OCI-M2 (cell line): ENCODE results near the gene MTG2.

Experiments used
- DNase-seq: peaks from one replicate; lab custom pipeline; 2025; ENCODE audit not compliant: unreplicated experiment; lab: John Stamatoyannopoulos, UW

MTG2 gene, protein sequence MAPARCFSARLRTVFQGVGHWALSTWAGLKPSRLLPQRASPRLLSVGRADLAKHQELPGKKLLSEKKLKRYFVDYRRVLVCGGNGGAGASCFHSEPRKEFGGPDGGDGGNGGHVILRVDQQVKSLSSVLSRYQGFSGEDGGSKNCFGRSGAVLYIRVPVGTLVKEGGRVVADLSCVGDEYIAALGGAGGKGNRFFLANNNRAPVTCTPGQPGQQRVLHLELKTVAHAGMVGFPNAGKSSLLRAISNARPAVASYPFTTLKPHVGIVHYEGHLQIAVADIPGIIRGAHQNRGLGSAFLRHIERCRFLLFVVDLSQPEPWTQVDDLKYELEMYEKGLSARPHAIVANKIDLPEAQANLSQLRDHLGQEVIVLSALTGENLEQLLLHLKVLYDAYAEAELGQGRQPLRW

DNA sequence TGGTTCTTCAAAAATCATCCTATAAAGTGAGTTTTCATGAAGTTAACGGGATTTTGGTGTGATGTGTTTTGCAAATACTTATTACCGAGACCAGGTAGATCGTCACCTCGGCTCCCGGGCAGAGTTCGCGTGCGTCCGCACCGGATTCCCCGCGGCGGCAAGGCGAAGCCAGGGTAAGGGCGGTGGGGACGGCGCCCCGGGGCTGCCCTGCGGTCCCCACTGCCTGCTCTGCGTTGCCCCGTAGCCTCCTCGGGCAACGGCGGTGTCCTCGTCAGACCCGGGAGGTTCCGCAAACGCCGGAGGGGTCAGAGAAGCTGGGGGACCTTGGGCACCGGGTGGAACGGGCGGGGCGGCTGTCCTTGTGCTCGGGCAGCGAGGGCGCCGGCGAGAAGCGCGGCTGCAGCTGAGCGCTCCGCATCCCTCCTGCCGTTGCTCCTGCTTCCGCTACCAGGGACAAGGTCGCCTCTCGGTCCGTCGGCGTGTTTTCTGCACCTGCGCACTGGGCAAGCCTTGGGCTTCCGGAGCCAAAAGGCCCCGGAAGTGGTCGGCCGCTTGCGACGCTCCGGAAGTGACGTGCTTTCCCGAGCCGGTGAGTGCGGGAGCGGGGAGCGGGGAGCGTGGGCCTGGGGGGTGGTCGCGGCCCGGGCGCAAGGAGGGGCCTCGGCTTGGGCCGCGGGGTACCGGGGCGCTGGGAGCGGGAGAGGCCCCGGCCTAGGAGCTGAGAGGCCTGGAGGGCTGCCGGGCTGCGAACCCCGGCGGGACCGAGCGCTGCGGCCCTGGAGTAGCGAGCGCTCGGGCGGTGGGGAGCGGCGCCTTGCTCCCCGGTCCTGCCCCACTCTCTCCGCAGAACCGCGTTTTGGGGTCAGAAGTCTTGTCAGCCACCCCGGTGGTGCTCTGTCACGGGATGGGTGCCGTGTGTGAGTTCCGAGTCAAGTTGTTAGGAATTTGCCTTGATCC, at the start of gene MTG2:
MTG2 (plus strand) TSS at position 560 of the 957 bp plus-strand sequence. CDS start 10,393 bp downstream, outside the sequence.
- DNase-seq: peak; percentile 66

DNA sequence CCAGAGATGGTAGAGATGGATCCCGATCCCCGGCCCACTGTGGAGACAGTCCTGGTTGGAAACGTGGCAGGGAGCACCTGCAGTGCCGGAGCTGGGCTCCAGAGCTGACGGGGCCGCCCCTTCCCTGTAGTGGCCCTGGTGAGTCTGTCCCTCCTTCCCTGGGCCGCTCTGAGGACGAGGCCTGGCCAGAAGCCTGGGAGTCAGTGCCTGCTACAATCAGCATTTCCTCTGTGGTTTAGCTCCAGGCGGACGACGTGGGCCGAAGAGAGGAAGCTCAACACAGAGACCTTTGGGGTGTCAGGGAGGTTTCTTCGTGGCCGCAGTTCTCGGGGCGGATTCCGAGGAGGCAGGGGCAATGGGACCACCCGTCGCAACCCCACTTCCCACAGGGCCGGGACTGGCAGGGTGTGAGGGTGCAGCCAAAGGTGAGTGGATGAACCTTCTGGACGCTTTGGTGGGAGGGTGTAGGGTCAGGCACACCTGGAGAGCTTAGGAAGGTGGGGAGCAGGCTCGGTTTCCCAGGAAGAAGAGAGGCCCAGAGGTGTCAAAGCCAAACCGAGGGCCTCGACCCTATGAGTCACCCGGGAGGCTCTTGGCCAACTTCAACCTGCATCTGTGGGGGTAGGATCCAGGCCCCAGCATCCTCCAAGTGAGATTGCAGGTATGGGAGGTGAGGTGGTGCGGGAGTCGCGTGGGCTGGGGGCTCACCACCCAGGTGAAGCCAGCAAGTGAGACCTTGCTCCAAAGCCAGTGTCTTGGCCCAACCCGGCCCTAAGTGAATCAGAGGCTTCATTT, 49.6 kb upstream of the MTG2 start:
- no peak for DNase-seq

- DNase-seq: no peak
Observed at GRCh38 chr20:62133864-62134263, 49.0 kb upstream of the MTG2 start.

- DNase-seq: no peak
Observed at GRCh38 chr20:62134735-62135231, 48.0 kb upstream of the MTG2 start.

DNA sequence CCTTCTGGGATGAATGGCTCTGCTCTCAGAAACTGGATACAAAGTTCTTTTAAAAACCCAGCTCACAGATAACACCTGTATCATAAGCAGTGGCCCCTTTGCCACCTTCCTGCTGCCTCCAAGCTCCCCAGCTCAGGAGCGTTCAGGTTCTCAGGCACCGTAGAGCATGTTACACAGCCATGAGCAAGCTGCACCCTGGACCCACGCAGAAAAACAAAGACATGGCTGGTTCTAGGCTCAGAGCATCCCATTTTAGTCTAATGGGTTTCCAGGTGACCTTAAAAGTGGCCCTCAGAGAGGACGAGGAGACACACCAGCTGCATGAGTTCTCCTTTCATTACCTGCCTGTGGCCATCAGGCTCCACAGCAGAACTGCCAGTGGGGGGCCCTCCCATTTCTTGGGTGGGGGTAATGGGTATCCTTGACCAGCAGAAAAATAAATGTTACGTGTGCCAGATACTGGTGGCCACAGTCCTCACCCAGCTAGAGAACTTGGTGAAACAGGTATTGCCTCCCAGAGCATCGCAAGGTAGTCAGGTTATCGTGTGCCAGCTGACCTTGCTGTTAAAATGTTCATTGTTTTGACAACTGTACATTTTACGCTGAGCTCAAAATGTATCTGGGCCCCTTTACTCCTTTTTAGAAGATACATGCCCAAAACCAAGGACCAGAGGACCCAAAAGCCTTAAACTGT, 47.1 kb upstream of the MTG2 start:
- no peak for DNase-seq

DNA sequence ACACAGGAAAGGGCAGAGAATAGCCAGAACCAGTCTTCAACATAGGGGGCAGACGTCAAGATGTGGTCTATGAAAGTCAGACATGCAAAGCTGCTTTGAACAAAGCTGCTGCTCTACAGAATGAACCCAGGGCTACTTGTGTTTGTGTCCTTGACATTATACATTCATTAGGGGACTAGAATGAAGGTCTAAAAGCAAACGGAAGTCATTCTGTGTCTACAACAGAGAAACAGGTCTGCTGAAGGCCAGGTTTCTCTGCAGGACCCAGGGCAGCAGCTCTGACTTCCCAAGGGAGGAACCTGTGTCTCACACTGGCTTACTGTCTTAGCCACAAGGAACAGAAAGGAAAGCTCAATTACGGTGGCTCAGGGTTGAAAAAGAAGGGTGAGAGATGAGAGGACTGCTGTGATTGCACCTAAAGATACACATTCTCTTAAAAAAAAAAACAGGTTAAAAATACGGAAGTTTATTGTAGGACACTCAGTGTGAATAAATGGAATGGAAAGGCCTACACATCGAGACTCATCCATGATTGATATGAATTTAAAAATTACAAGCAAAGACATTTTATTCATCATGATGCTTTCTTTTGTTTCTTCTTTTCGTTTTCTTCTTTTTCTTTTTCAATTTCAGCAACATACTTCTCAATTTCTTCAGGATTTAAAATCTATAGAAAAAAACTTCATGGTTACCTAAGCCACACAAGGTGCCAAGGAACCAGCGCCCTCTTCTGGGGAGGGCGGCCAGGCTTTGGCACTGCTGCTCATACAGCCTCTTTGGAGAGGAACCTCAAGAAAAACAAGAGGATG, 46.3 kb upstream of the MTG2 start:
- no peak for DNase-seq

- no peak for DNase-seq
Observed at GRCh38 chr20:62137092-62137384, 45.8 kb upstream of the MTG2 start.

DNA sequence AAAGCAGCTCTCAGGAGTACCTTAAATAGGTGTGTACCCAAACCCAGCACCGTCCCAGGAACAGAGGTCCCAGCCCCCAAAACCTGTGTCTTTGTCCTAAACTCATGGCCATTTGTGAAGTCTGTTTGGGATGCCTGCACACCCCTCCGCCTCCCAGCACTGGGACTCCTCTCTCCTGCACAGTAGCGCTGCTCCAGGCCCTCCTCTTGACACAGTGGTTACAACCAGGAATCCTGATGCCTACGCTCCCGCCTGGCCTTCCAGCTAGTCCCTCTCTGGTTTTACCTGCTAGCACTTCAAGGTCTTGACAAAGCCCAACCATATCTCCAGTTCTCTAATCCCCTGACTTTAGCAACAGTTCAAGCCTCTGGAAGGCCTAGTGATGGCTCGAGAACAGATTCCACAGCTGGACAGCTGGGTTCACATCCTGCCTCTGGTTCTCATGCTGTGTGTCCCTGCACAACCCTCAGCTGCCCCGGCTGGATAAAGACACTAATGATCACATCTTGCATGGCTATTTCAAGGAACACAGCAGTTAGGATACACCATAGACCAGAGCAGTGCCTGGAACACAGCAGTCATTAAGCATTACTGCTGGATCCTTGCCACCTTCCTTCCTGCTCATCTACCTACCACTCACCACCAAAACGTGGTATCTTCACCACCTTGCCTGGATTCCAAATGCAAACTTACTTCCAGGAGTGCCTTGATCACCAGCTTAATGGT, 45.2 kb upstream of the MTG2 start:
- no peak for DNase-seq

DNA sequence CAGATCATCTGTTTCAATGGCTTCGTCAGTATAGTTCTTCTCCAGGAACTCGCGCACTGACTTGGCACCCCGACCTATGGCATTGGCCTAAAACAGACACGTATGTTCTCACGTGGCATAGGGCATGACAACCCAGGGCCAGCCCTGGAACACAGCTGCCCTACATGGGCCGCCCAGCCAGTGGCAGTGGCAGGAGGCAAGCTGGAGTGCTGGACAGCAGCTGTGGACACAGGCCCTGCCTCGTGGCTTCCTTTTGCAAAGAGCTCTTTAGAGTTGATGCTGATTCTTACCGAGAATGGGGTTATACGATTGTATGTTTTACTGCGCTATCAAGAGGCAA, 44.7 kb upstream of the MTG2 start:
- no peak for DNase-seq

DNA sequence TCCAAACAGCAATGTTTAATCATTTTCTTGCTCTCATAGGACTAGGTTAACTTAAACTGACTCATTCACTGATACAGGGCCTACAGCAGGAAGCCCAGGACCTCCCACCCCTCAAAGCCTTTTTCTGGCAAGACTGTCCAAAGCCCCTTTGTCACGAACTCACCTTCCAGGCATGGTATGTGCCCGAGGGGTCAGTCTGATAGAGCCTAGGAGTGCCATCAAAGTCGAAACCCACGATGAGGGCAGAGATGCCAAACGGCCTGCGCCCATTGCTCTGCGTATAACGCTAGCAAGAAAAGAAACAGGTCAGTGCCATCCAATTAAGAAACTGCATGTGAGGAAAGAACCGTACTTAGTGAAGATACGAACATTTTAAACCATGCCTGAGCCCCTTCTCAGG, 43.9 kb upstream of the MTG2 start:
- no peak for DNase-seq

GRCh38 chr20:62139636-62140035, 43.2 kb upstream of the MTG2 start:
- no peak for DNase-seq

DNA sequence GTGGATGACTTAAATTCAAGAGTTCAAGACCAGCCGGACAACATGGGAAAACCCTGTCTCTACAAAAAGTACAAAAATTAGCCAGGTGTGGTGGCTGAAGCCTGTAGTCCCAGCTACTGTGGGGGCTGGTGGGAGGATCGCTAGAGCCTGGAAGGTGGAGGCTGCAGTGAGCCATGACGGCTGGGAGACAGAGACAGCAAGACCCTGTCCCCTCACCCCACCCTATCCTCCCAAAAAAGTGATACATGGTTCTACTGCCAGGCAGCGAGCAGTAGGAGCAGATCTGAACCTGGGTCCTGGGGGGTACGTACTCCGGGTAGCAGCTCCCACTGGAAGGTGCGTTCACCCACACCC, 41.8 kb upstream of the MTG2 start:
- no peak for DNase-seq

DNA sequence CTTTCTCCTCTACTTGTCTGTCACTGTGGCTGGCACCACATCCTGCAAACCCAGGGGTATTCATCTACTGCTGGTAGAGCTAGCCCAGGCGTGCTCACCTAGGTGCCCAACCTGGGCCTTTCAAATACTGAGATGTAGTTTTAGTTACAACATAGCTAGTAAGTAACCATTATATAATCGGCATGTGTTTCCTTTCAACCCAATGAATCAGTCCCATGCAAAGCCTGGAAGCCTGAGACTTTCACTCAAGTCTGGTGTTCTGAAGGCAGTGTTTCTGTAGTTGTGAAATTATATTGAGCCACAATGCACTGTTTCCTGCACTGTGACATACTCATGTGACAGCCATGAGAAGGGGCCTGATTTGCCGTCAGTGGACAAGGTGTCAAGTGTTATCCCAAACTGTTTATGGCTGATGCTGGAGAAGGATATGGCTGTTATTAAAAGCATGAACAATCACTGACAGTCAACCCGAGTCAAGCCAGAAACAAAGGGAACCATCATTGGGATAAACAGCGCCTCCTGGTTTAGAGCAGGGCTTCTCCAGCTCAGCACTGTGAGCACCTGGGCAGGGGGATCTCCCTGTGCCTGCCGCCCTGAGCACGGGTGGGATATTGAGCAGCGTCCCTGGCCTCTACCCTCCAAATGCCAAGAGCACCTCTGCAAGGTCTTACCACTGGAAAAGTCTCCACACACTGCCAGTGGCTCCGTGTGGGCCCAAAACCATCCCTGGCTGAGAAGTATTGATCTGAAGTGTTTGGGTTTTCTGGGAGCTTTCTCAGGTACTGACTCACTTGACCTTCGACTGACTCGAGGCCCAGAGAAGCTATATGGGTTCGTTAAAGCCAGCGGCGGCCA, 41.2 kb upstream of the MTG2 start:
- DNase-seq: no peak

DNA sequence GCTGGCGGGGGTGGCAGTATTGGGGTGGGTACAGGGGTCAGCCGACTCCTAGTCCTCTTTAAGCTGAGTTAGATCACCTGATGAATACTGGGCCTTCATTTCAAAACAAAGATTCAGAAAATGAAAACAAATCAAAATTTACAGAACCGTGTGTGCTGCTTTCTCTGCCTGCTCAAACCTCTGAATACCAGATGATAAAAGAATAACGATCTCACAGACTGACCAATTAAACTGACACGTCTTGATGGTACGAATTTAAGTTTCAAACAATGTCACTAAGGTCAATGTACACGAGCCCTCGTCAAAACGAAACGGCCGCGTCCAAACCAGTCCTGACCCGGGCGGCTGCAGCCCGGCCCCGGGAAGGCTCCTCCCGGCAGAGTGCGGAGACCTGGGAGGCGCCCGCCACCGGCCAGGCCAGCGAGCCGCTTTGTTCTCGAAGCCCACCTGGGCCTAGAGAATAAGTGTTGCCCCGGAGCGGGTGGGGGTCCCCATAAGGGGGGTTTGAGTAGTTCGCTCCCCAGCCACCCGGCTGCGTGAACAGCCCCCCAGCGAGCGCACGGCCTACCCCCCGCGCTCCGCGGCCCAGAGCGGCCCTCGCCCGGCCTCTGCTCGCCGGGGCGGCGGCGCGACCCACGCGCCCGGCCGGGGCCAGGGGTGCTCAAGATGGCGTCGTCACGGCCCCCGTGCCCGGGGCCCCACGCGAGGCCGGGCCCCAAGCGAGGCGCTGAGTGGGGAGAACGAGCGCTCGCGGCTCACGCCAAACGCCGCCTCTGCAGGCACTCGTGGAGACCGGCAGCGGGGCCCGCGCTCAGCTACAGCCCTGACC, 40.4 kb upstream of the MTG2 start:
- no peak for DNase-seq

DNA sequence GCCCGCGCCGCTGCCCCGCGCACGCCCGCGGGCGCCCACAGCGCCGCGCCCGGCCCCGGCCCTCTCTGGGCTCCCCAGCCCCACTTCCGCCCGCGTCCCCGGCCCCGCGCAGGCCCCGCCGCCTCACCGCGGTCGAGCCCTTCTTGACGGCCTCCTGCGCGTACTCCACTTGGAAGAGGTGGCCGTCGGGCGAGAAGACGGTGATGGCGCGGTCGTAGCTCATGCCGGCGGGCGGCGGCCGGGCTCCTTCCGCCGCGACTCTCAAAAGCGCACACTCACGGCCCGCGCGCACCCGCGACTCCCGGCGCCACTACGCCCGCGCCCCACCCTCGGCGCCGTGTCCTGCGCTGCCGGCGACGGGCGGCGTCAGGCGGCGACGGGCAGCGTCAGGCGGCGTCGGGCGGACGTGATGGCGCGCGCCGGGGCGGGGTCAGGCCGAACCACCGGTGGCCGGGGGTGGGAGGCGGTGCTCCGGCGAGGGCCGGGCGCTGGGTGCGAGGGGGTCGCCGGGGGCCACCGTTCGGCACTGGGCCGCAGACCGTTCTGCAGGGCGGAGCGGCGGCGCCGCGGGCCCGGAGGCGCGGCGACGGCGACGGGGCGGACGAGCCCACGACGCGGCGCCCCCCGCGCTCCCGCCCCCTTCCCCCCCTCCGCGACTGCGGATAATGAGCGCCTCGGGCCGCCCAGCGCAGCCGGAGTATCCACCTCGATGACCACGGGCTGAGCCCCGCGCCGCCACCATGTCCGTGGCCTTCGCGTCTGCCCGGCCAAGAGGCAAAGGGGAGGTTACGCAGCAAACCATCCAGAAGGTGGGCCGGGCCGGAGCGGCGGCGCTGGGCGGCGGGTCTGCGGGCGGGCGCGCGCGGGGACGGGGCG, 39.5 kb upstream of the MTG2 start, which contains the start of the genes PSMA7 and SS18L1:
PSMA7 (minus strand) TSS at position 314 of the 876 bp plus-strand sequence; CDS start at position 223, 91 bp downstream.
SS18L1 (plus strand) TSS at position 689 of the 876 bp plus-strand sequence; CDS start at position 741, 52 bp downstream.
- DNase-seq: no peak
